HepG2 (cell line): Measurements from ENCODE around the gene DNAL4. TPM values are rescaled to one million over a fixed set of nuclear protein-coding genes. Genes with fewer than 3 reads are reported as not detected.

Experiments used
- CREBL2 ChIP-seq: sonication (generic); formaldehyde crosslinking; IDR thresholded peaks from 2 replicates; pipeline ENCODE4 v1.8.1; 2023; ENCODE audit warnings: missing genetic modification reagents, mild to moderate bottlenecking, borderline replicate concordance
- ELF1 ChIP-seq: sonication (generic); formaldehyde crosslinking; IDR thresholded peaks from 2 replicates; pipeline ENCODE4 v1.4.0; 2020; ENCODE audit warnings: missing genetic modification reagents
- ELF3 ChIP-seq: IDR thresholded peaks from 2 replicates; pipeline ENCODE4 v1.6.1; 2016; ENCODE audit warnings: missing genetic modification reagents, missing compliant biosample characterization
- ERF ChIP-seq: IDR thresholded peaks from 2 replicates; pipeline ENCODE4 v1.6.1; 2018; ENCODE audit warnings: missing biosample characterization, missing genetic modification reagents
- FOXA3 ChIP-seq: IDR thresholded peaks from 2 replicates; pipeline ENCODE4 v1.6.1; 2016; ENCODE audit warnings: missing genetic modification reagents, missing compliant biosample characterization
- MZF1 ChIP-seq: sonication (generic); formaldehyde crosslinking; IDR thresholded peaks from 2 replicates; pipeline ENCODE4 v1.8.1; 2023; ENCODE audit warnings: mild to moderate bottlenecking, missing genetic modification reagents, borderline replicate concordance
- REPIN1 ChIP-seq: sonication (generic); formaldehyde crosslinking; IDR thresholded peaks from 2 replicates; pipeline ENCODE4 v1.8.0; 2022; ENCODE audit warnings: missing genetic modification reagents, low read depth, mild to moderate bottlenecking, borderline replicate concordance
- U2AF1 ChIP-seq: fragments of 200-400 bp; formaldehyde crosslinking; optimal IDR thresholded peaks from 2 replicates; pipeline ENCODE3; 2017; ENCODE audit warnings: mild to moderate bottlenecking, low read depth, low read length
- ZBTB10 ChIP-seq: sonication (generic); formaldehyde crosslinking; IDR thresholded peaks from 2 replicates; pipeline ENCODE4 v1.4.0; 2020; ENCODE audit warnings: missing genetic modification reagents, borderline replicate concordance
- ZBTB7B ChIP-seq: sonication (generic); formaldehyde crosslinking; IDR thresholded peaks from 2 replicates; pipeline ENCODE4 v1.4.0; 2020; ENCODE audit warnings: missing genetic modification reagents
- ZNF20 ChIP-seq: sonication (generic); formaldehyde crosslinking; IDR thresholded peaks from 2 replicates; pipeline ENCODE4 v1.4.0; 2020; ENCODE audit warnings: mild to moderate bottlenecking, moderate library complexity, missing genetic modification reagents
- ZNF574 ChIP-seq: sonication (generic); formaldehyde crosslinking; IDR thresholded peaks from 2 replicates; pipeline ENCODE4 v1.4.0; 2020; ENCODE audit warnings: missing genetic modification reagents
- ZNF749 ChIP-seq: sonication (generic); formaldehyde crosslinking; IDR thresholded peaks from 2 replicates; pipeline ENCODE4 v1.8.0; 2022; ENCODE audit warnings: mild to moderate bottlenecking, missing genetic modification reagents, moderate library complexity, borderline replicate concordance
- ZNF784 ChIP-seq: sonication (generic); formaldehyde crosslinking; IDR thresholded peaks from 2 replicates; pipeline ENCODE4 v1.5.1; 2020; ENCODE audit warnings: missing genetic modification reagents, mild to moderate bottlenecking, borderline replicate concordance
- polyA plus RNA-seq, 8 experiments: library from polyadenylated mRNA; depleted of rRNA in 3 of 8; stranded (reverse) in 7 of 8; unstranded in 1 of 8; fragments of >200 nt; fragmentation: Illumina TruSeq in 4 of 8; extraction: Trizol in 4 of 8; gene quantifications; 2 replicates each; pipeline versions ENCODE4 v1.2.1 to v1.2.3, GENCODE V29; 2011 to 2016; ENCODE audit warnings: low read depth in 4 of 8, missing spikeins in 1 of 8, mixed read lengths in 1 of 8; ENCODE audit not compliant: insufficient read depth in 1 of 8
- total RNA-seq, 5 experiments: library from RNA; depleted of rRNA; stranded (reverse); fragments of >200 nt; fragmentation: Illumina TruSeq; extraction: Trizol; gene quantifications; 2 replicates each; pipeline ENCODE4 v1.2.3, GENCODE V29; 2016; ENCODE audit warnings: low read depth in 1 of 5
- TF ChIP-seq, protein P1 (sequence below): sonication (generic); formaldehyde crosslinking; IDR thresholded peaks from 2 replicates; pipeline ENCODE4 v1.5.1; 2020; ENCODE audit warnings: missing genetic modification reagents, mild to moderate bottlenecking, borderline replicate concordance
- TF ChIP-seq, protein P2 (sequence below): IDR thresholded peaks from 2 replicates; pipeline ENCODE4 v1.6.1; 2012; ENCODE audit warnings: low read length, improper control_type of control experiment

DNAL4 gene
- total and polyA plus RNA-seq, 2 of the 13 experiments (the other 11 are each of a cell fraction or from before 2014, with no cell fraction given), result 8.0 to 10.7 TPM

DNA sequence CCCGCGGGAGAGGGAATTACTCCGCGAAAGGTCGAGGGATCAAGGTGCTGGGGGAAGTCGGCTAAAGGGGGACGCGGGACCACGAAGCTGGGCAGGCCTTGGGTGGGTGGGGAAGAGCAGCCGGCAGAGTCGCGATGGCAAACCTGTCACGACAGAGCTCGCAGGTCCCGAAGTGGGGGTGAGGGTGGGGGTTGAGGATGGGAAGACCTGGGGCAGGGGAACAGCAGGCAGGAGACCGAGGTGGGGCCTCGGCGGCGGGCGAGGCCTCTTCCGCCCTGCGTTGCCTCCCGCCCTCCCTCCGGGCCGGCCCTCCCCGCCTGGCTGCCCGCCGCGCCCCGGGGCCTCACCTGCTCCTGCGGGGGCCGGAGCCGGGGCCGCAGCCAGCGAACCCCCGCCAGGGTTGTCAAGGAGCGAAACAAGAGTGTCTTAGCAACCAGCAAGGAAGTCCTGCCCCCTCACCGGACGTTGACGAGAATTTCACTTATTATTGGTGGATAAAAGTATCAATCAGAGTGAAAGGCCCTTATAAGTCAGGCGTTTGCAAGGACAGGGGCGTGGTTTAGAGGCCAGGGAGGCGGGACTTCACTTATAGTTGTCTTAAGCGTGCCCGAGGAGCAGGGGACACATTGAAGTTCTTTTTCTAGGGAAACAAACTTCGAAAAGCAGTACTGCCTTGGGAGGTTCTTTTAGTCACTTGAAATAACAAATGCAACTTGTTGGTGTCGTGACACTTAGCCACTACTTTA lies at the start of gene DNAL4 (continued):
- TF ChIP-seq, protein P1, sequence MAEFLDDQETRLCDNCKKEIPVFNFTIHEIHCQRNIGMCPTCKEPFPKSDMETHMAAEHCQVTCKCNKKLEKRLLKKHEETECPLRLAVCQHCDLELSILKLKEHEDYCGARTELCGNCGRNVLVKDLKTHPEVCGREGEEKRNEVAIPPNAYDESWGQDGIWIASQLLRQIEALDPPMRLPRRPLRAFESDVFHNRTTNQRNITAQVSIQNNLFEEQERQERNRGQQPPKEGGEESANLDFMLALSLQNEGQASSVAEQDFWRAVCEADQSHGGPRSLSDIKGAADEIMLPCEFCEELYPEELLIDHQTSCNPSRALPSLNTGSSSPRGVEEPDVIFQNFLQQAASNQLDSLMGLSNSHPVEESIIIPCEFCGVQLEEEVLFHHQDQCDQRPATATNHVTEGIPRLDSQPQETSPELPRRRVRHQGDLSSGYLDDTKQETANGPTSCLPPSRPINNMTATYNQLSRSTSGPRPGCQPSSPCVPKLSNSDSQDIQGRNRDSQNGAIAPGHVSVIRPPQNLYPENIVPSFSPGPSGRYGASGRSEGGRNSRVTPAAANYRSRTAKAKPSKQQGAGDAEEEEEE (CRISPR knock-in tag), result no peak
- no peak for TF ChIP-seq ZNF784 (CRISPR knock-in tag)
- no peak for TF ChIP-seq CREBL2 (CRISPR knock-in tag)
- no peak for TF ChIP-seq ZNF20 (CRISPR knock-in tag)
- no peak for TF ChIP-seq MZF1 (CRISPR knock-in tag)
- no peak for TF ChIP-seq U2AF1
- no peak for TF ChIP-seq ERF (CRISPR knock-in tag)
- TF ChIP-seq ZNF749 (CRISPR knock-in tag), result no peak
- no peak for TF ChIP-seq ZBTB10 (CRISPR knock-in tag)
- TF ChIP-seq FOXA3 (CRISPR knock-in tag), result no peak
- TF ChIP-seq ELF1, result peak; percentile 36; the same call in 1 of the 2 replicates
- TF ChIP-seq ZBTB7B (CRISPR knock-in tag), result peak; percentile 26; the same call in 1 of the 2 replicates
- TF ChIP-seq ZNF574, result 0 out of 2 replicates have a peak, but pooled peaks have one; percentile 38
- no peak for TF ChIP-seq REPIN1
- TF ChIP-seq ELF3 (CRISPR knock-in tag), result 0 out of 2 replicates have a peak, but pooled peaks have one; percentile 17
- TF ChIP-seq, protein P2, sequence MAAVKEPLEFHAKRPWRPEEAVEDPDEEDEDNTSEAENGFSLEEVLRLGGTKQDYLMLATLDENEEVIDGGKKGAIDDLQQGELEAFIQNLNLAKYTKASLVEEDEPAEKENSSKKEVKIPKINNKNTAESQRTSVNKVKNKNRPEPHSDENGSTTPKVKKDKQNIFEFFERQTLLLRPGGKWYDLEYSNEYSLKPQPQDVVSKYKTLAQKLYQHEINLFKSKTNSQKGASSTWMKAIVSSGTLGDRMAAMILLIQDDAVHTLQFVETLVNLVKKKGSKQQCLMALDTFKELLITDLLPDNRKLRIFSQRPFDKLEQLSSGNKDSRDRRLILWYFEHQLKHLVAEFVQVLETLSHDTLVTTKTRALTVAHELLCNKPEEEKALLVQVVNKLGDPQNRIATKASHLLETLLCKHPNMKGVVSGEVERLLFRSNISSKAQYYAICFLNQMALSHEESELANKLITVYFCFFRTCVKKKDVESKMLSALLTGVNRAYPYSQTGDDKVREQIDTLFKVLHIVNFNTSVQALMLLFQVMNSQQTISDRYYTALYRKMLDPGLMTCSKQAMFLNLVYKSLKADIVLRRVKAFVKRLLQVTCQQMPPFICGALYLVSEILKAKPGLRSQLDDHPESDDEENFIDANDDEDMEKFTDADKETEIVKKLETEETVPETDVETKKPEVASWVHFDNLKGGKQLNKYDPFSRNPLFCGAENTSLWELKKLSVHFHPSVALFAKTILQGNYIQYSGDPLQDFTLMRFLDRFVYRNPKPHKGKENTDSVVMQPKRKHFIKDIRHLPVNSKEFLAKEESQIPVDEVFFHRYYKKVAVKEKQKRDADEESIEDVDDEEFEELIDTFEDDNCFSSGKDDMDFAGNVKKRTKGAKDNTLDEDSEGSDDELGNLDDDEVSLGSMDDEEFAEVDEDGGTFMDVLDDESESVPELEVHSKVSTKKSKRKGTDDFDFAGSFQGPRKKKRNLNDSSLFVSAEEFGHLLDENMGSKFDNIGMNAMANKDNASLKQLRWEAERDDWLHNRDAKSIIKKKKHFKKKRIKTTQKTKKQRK, result peak; percentile 52; the same call in 1 of the 2 replicates
